ENCODE measurements around the gene ZNF787.

The ZNF787 gene

GRCh38 chr19:56142897-56143434 lies 21.9 kb upstream of the ZNF787 start:
- DNase-seq, result no peak

GRCh38 chr19:56142087-56142787 lies 21.1 kb upstream of the ZNF787 start:
- no peak for DNase-seq

GRCh38 chr19:56141417-56141993 lies 20.4 kb upstream of the ZNF787 start:
- no peak for DNase-seq

- DNase-seq, result peak; percentile 99
Observed at GRCh38 chr19:56140583-56141416, 19.7 kb upstream of the ZNF787 start, which contains the start of gene ZNF444. TSS of gene ZNF444 (plus strand) at chr19:56141287. CDS start at chr19:56146912, 5,625 bp downstream.

GRCh38 chr19:56139847-56140582 lies 18.9 kb upstream of the ZNF787 start:
- DNase-seq, result no peak

- no peak for DNase-seq
Observed at GRCh38 chr19:56138069-56138468, 17.0 kb upstream of the ZNF787 start.

GRCh38 chr19:56137405-56137804 lies 16.3 kb upstream of the ZNF787 start:
- no peak for DNase-seq

- DNase-seq, result no peak
Observed at GRCh38 chr19:56136362-56136761, 15.3 kb upstream of the ZNF787 start.

GRCh38 chr19:56134654-56134921 lies 13.5 kb upstream of the ZNF787 start:
- DNase-seq, result no peak

- no peak for DNase-seq
Observed at GRCh38 chr19:56133858-56134653, 13.0 kb upstream of the ZNF787 start.

GRCh38 chr19:56132316-56132822 lies 11.3 kb upstream of the ZNF787 start:
- DNase-seq, result no peak

- DNase-seq, result no peak
Observed at GRCh38 chr19:56131651-56132050, 10.6 kb upstream of the ZNF787 start.

GRCh38 chr19:56130006-56130405 lies 8.9 kb upstream of the ZNF787 start:
- no peak for DNase-seq

GRCh38 chr19:56126983-56127780 lies 6.1 kb upstream of the ZNF787 start:
- DNase-seq, result no peak

- no peak for DNase-seq
Observed at GRCh38 chr19:56125806-56126590, 4.9 kb upstream of the ZNF787 start.

- DNase-seq, result no peak
Observed at GRCh38 chr19:56124578-56124977, 3.5 kb upstream of the ZNF787 start.

GRCh38 chr19:56123266-56123891 lies 2.3 kb upstream of the ZNF787 start:
- DNase-seq, result no peak

- DNase-seq, result peak; percentile 71
Observed at GRCh38 chr19:56120371-56121179, 520 bp downstream of the ZNF787 start.

GRCh38 chr19:56120002-56120370 lies 1.1 kb downstream of the ZNF787 start:
- no peak for DNase-seq
